Activated CD4-positive, alpha-beta T cell treated with anti-CD3 and anti-CD28 coated beads for 36 hours (primary cell): ENCODE results near the gene OR1D2. TPM values are rescaled to one million over a fixed set of nuclear protein-coding genes. Genes with fewer than 3 reads are reported as not detected.
A peak's percentile ranks its signal among the peaks of the same experiment; 100 is the strongest.
"Not testable (repeated sequence)": the region's sequence is repeated elsewhere in the genome, so short reads cannot be mapped to it uniquely, and the experiment has no call there.

Experiments
- ATAC-seq: fragments of 200-7000 bp; cut with Tn5 transposase; one replicate; pipeline ENCODE4 v1.10.0; 2021; ENCODE audit warnings: mild to moderate bottlenecking, moderate library complexity
- CTCF ChIA-PET: fragments of 350-600 bp; sonication (Branson Sonifier 250); formaldehyde crosslinking; loops from one replicate; lab custom pipeline; 2021; ENCODE audit warnings: antibody characterized with exemption; lab: Charles Lee
- POLR2A ChIA-PET: fragments of 350-600 bp; sonication (Branson Sonifier 250); formaldehyde crosslinking; loops from one replicate; lab custom pipeline; 2021; ENCODE audit warnings: antibody characterized with exemption, inconsistent platforms; lab: Charles Lee
- DNase-seq: peaks from one replicate; pipeline ENCODE4 v3.0.0-alpha.2; 2020
- H3K27ac Mint-ChIP-seq: one replicate; pipeline ENCODE4 v1.8.0; 2021; ENCODE audit warnings: mixed read lengths
- H3K27me3 Mint-ChIP-seq: one replicate; pipeline ENCODE4 v1.8.0; 2021; ENCODE audit warnings: mixed read lengths
- H3K36me3 Mint-ChIP-seq: one replicate; pipeline ENCODE4 v1.8.0; 2021; ENCODE audit warnings: low read depth, mixed read lengths
- H3K4me1 Mint-ChIP-seq: one replicate; pipeline ENCODE4 v1.8.0; 2021; ENCODE audit warnings: mixed read lengths
- H3K4me3 Mint-ChIP-seq: one replicate; pipeline ENCODE4 v1.8.0; 2021; ENCODE audit warnings: mild to moderate bottlenecking, moderate library complexity, mixed read lengths
- H3K9me3 Mint-ChIP-seq: one replicate; pipeline ENCODE4 v1.8.0; 2021; ENCODE audit warnings: low read depth, mixed read lengths
- intact Hi-C, 2 experiments: fragments of 100-400 bp; cut with DNase I in 1 of 2; cut with micrococcal nuclease in 1 of 2; formaldehyde crosslinking; loops; one replicate each; pipeline versions ENCODE4 v1.14.2 to v1.15.1; 2022 to 2024; cut with DNase I, micrococcal nuclease
- total RNA-seq, 2 experiments: library from RNA; stranded (reverse); gene quantifications; one replicate each; pipeline ENCODE4 v1.2.3, GENCODE V29; 2021

Gene OR1D2
- not detected for total RNA-seq

GRCh38 chr17:3104322-3104721 is at the start of gene OR1D2:
TSS of gene OR1D2 (minus strand) at chr17:3104422. CDS start at chr17:3092996, 11,426 bp downstream.
- POLR2A ChIA-PET = no interaction called here
- peaks cover 10% of the 10 kb centered on the region for H3K27me3 Mint-ChIP-seq
- CTCF ChIA-PET = no interaction called here
- H3K4me3 Mint-ChIP-seq = no peak within 1 kb of the TSS
- ATAC-seq = no peak
- H3K36me3 Mint-ChIP-seq = no peaks in the 10 kb centered on the region
- no peak within 1 kb of the TSS for H3K27ac Mint-ChIP-seq
- peaks cover 15% of the 10 kb centered on the region for H3K9me3 Mint-ChIP-seq
- intact Hi-C loops = no loop called here
- no peak for DNase-seq
- H3K4me1 Mint-ChIP-seq = no peaks in the 10 kb centered on the region

GRCh38 chr17:3137494-3137893 is 33.3 kb upstream of the OR1D2 start:
- H3K27ac Mint-ChIP-seq, H3K4me1 Mint-ChIP-seq, CTCF ChIA-PET, intact Hi-C loops, ATAC-seq, POLR2A ChIA-PET, H3K9me3 Mint-ChIP-seq, DNase-seq, H3K27me3 Mint-ChIP-seq, H3K4me3 Mint-ChIP-seq, H3K36me3 Mint-ChIP-seq: not testable (repeated sequence)

GRCh38 chr17:3127451-3127850 is 23.2 kb upstream of the OR1D2 start, which contains the start of gene OR1G1:
TSS of gene OR1G1 (minus strand) at chr17:3127551. CDS start at chr17:3127551, 0 bp downstream.
- no peak for DNase-seq
- no peaks in the 10 kb centered on the region for H3K36me3 Mint-ChIP-seq
- ChIA-PET POLR2A (no interaction called here), CTCF (no interaction called here)
- peaks cover 18% of the 10 kb centered on the region for H3K27me3 Mint-ChIP-seq
- no peak for ATAC-seq
- H3K9me3 Mint-ChIP-seq = no peaks in the 10 kb centered on the region
- H3K27ac Mint-ChIP-seq = no peak within 1 kb of the TSS
- no peaks in the 10 kb centered on the region for H3K4me1 Mint-ChIP-seq
- intact Hi-C loops = no loop called here
- no peak within 1 kb of the TSS for H3K4me3 Mint-ChIP-seq

GRCh38 chr17:3073850-3074249 is 30.4 kb downstream of the OR1D2 start:
- H3K9me3 Mint-ChIP-seq, H3K27me3 Mint-ChIP-seq, H3K4me1 Mint-ChIP-seq, H3K36me3 Mint-ChIP-seq, H3K4me3 Mint-ChIP-seq, H3K27ac Mint-ChIP-seq, intact Hi-C loops, DNase-seq, ATAC-seq, POLR2A ChIA-PET: not testable (repeated sequence)
- CTCF ChIA-PET = interaction anchor here (0.5 kb wide), 1 partner anchor 180 kb away, joined by 4 read pairs; no protein-coding TSS in a partner anchor

- CTCF ChIA-PET, DNase-seq, POLR2A ChIA-PET, H3K4me1 Mint-ChIP-seq, intact Hi-C loops, H3K36me3 Mint-ChIP-seq, H3K4me3 Mint-ChIP-seq, H3K9me3 Mint-ChIP-seq, ATAC-seq, H3K27ac Mint-ChIP-seq, H3K27me3 Mint-ChIP-seq: not testable (repeated sequence)
These were observed 39.0 kb downstream of the OR1D2 start for GRCh38 chr17:3065192-3065591.

- H3K9me3 Mint-ChIP-seq, H3K36me3 Mint-ChIP-seq, ATAC-seq, H3K4me1 Mint-ChIP-seq, H3K27ac Mint-ChIP-seq, DNase-seq, H3K27me3 Mint-ChIP-seq, CTCF ChIA-PET, H3K4me3 Mint-ChIP-seq, intact Hi-C loops, POLR2A ChIA-PET: not testable (repeated sequence)
These were observed 40.7 kb downstream of the OR1D2 start, which contains the start of gene OR1D5 for GRCh38 chr17:3063507-3063906. TSS of gene OR1D5 (minus strand) at chr17:3063607. CDS start at chr17:3063607, 0 bp downstream.

GRCh38 chr17:3062824-3063377 is 41.3 kb downstream of the OR1D2 start:
- DNase-seq, H3K27me3 Mint-ChIP-seq, CTCF ChIA-PET, POLR2A ChIA-PET, H3K36me3 Mint-ChIP-seq, intact Hi-C loops, H3K4me3 Mint-ChIP-seq, H3K9me3 Mint-ChIP-seq, H3K27ac Mint-ChIP-seq, ATAC-seq, H3K4me1 Mint-ChIP-seq: not testable (repeated sequence)

GRCh38 chr17:3054868-3055267 is 49.4 kb downstream of the OR1D2 start:
- H3K4me1 Mint-ChIP-seq, H3K9me3 Mint-ChIP-seq, H3K27me3 Mint-ChIP-seq, DNase-seq, H3K36me3 Mint-ChIP-seq, intact Hi-C loops, POLR2A ChIA-PET, CTCF ChIA-PET, H3K4me3 Mint-ChIP-seq, H3K27ac Mint-ChIP-seq, ATAC-seq: not testable (repeated sequence)

GRCh38 chr17:3049705-3050295 is 54.4 kb downstream of the OR1D2 start:
- ATAC-seq (no peak), DNase-seq (no peak)
- Mint-ChIP-seq H3K4me1 (peaks cover 4% of the 10 kb centered on the region), H3K27me3 (no peaks in the 10 kb centered on the region), H3K4me3 (peak overlapping the region; percentile 86), H3K27ac (no peak overlapping the region), H3K9me3 (no peaks in the 10 kb centered on the region), H3K36me3 (no peaks in the 10 kb centered on the region)
- ChIA-PET POLR2A (no interaction called here), CTCF (interaction anchor here (1.0 to 1.6 kb wide), 2 partner anchors 586 to 598 kb away, joined by 5 to 6 read pairs; partner anchors contain the start of genes CTNS and SHPK)
- intact Hi-C loops = loop anchor here (5.0 kb wide), 3 partner anchors 588 to 913 kb away; partner anchors contain the start of genes ATP2A3 (in 1 of the 2), CTNS (in 1 of the 2), HASPIN (in 1 of the 2) and SHPK (in 1 of the 2)

GRCh38 chr17:3048727-3049471 is 55.3 kb downstream of the OR1D2 start:
- POLR2A ChIA-PET = no interaction called here

GRCh38 chr17:3046753-3047152 is 57.5 kb downstream of the OR1D2 start:
- CTCF ChIA-PET = no interaction called here

More at GRCh38 chr17:3048727-3049471, 55.3 kb downstream of the OR1D2 start:
- Mint-ChIP-seq H3K36me3 (no peaks in the 10 kb centered on the region), H3K27ac (peak overlapping the region; percentile 83), H3K27me3 (no peaks in the 10 kb centered on the region), H3K4me1 (peaks cover 4% of the 10 kb centered on the region), H3K4me3 (peak overlapping the region; percentile 86), H3K9me3 (peaks cover 5% of the 10 kb centered on the region)
- CTCF ChIA-PET = interaction anchor here (0.6 to 1.6 kb wide), 9 partner anchors 117 to 625 kb away, joined by 3 to 6 read pairs (median 4); partner anchors contain the start of genes CTNS, OR1A1 and SHPK
- intact Hi-C loops = loop anchor here (1.0 to 5.0 kb wide), 6 partner anchors 486 to 913 kb away; partner anchors contain the start of genes ATP2A3 (in 1 of the 2), CTNS (in 1 of the 2), EMC6 (in 1 of the 2) and HASPIN (in 1 of the 2)
- peak; percentile 98 for DNase-seq
- peak; percentile 99 for ATAC-seq

More at GRCh38 chr17:3046753-3047152, 57.5 kb downstream of the OR1D2 start:
- H3K27ac Mint-ChIP-seq = no peak overlapping the region
- peaks cover 2% of the 10 kb centered on the region for H3K27me3 Mint-ChIP-seq
- ATAC-seq (no peak), DNase-seq (no peak)
- POLR2A ChIA-PET = no interaction called here
- H3K4me3 Mint-ChIP-seq = no peak overlapping the region
- H3K9me3 Mint-ChIP-seq = peaks cover 9% of the 10 kb centered on the region
- intact Hi-C loops = loop anchor here (5.0 kb wide), 3 partner anchors 591 to 916 kb away; partner anchors contain the start of genes ATP2A3 (in 1 of the 2), CTNS (in 1 of the 2), HASPIN (in 1 of the 2) and SHPK (in 1 of the 2)
- peaks cover 4% of the 10 kb centered on the region for H3K4me1 Mint-ChIP-seq
- H3K36me3 Mint-ChIP-seq = no peaks in the 10 kb centered on the region
